Activated T-cell treated with anti-CD3 and anti-CD28 coated beads, Interleukin-2, amount 50 U/mL, for 72 hours (primary cell): ENCODE measurements around the gene BTBD9. TPM values are rescaled to one million over a fixed set of nuclear protein-coding genes. Genes with fewer than 3 reads are reported as not detected.

ENCODE experiments used
- ATAC-seq, 2 donors: fragments of 150-1000 bp; cut with Tn5 transposase; replicated peaks in 1 of 2; 2 replicates each; pipeline ENCODE4 v1.10.0; 2021; ENCODE audit warnings: moderate library complexity in 2 of 2, mild to moderate bottlenecking in 1 of 2
- DNase-seq, 2 donors: peaks; one replicate each; pipeline ENCODE4 v3.0.0; 2021 to 2022; ENCODE audit warnings: mixed read lengths in 1 of 2
- H3K27ac Mint-ChIP-seq: one replicate; pipeline ENCODE4 v1.8.0; 2022; ENCODE audit warnings: mild to moderate bottlenecking, moderate library complexity, mixed read lengths
- H3K27me3 Mint-ChIP-seq: one replicate; pipeline ENCODE4 v1.8.0; 2022; ENCODE audit warnings: low read depth, mixed read lengths
- H3K36me3 Mint-ChIP-seq, 2 donors: one replicate each; pipeline ENCODE4 v1.8.0; 2022; ENCODE audit warnings: mixed read lengths in 2 of 2, mild to moderate bottlenecking in 1 of 2; ENCODE audit not compliant: insufficient read depth in 2 of 2
- H3K4me1 Mint-ChIP-seq: one replicate; pipeline ENCODE4 v1.8.0; 2022; ENCODE audit warnings: low read depth, mixed read lengths
- H3K4me3 Mint-ChIP-seq, 2 donors: one replicate each; pipeline ENCODE4 v1.8.0; 2022; ENCODE audit warnings: mild to moderate bottlenecking in 2 of 2, mixed read lengths in 2 of 2, moderate library complexity in 2 of 2
- H3K9me3 Mint-ChIP-seq, 2 donors: one replicate each; pipeline ENCODE4 v1.8.0; 2022; ENCODE audit warnings: mixed read lengths in 2 of 2
- total RNA-seq, 2 donors: library from RNA; stranded (reverse); gene quantifications; one replicate each; pipeline ENCODE4 v1.2.3, GENCODE V29; 2022

BTBD9 gene
- total RNA-seq, 2 donors from 2014 or later, result 19.8 to 24.9 TPM

GRCh38 chr6:38187325-38187724 is 452.4 kb downstream of the BTBD9 start:
- Mint-ChIP-seq H3K27me3 (no peaks in the 10 kb centered on the region), H3K9me3 (no peaks in the 10 kb centered on the region), H3K27ac (no peak overlapping the region), H3K4me1 (no peaks in the 10 kb centered on the region), H3K4me3 (no peak overlapping the region), H3K36me3 (no peaks in the 10 kb centered on the region)
- DNase-seq (no peak), ATAC-seq (no peak)

- H3K27me3 Mint-ChIP-seq, result no peaks in the 10 kb centered on the region
- DNase-seq (no peak), ATAC-seq (no peak)
- H3K4me3 Mint-ChIP-seq, result no peak overlapping the region
- no peaks in the 10 kb centered on the region for H3K4me1 Mint-ChIP-seq
- H3K27ac Mint-ChIP-seq, result no peak overlapping the region
- no peaks in the 10 kb centered on the region for H3K9me3 Mint-ChIP-seq
- H3K36me3 Mint-ChIP-seq, result no peaks in the 10 kb centered on the region
Measured at GRCh38 chr6:38185752-38186151, 454.0 kb downstream of the BTBD9 start.

GRCh38 chr6:38185244-38185643 is 454.5 kb downstream of the BTBD9 start:
- ATAC-seq (no peak), DNase-seq (no peak)
- Mint-ChIP-seq H3K27me3 (no peaks in the 10 kb centered on the region), H3K4me1 (no peaks in the 10 kb centered on the region), H3K4me3 (no peak overlapping the region), H3K9me3 (no peaks in the 10 kb centered on the region), H3K27ac (no peak overlapping the region), H3K36me3 (no peaks in the 10 kb centered on the region)

DNA sequence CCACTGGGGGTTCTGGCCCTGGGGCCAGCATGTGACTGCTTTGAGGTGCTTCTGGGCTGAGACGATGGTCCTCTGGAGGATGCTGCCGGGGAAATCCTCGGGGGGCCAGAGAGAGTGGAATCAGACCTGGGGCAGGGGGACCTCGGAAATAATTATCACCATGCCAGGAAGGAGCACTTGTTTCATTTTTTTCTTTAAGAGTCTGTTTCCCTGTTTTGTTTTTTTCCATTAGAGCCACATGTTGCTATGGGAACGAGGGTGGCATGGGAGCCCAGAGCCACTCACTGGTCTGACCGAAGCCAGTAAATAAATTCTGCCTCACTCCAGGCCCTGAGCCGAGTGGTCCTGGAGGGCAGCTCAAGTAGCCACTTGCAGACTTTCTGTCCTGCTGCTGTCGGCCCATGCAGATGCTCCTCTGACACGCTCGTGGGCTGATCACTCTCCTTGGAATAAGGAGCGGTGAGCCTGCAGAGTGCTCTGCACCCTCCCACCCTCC is 455.1 kb downstream of the BTBD9 start:
- no peaks in the 10 kb centered on the region for H3K36me3 Mint-ChIP-seq
- H3K27ac Mint-ChIP-seq, result no peak overlapping the region
- DNase-seq (no peak), ATAC-seq (no peak)
- H3K4me1 Mint-ChIP-seq, result no peaks in the 10 kb centered on the region
- no peaks in the 10 kb centered on the region for H3K27me3 Mint-ChIP-seq
- H3K4me3 Mint-ChIP-seq, result no peak overlapping the region
- no peaks in the 10 kb centered on the region for H3K9me3 Mint-ChIP-seq

DNA sequence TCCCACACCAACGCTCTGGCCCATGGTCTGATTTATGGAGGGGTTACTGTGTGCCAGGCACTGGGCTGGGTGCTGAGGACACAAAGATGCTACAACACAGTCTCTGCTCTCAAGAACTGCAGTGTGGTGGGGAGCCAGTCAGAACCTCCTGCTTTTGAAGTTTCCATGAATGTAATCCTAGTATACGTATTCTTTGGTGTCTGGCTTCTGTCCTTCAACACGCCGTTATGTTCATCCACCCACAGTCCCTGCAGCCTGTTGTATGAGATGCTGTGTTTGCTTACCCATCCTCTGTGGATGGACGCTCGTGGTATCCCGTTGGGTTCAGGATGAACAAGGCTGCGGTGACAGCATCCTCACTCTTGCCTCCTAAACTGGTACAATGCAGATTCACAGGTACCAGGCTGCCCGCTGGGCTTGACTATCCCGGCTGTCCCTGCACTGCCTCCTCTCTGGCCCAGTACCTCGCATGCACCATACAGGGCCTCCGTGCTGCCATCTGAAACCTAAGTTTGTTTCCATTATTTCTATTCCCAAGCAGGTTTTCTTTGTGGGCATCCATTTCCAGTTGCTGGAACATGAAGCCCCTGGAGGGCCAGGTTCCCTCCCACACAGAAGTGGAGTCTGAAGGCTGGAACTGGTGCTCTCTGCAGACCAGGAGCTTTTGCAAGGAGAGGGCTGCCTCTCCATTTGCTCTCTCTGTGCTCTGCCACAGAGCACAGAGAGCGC is 455.7 kb downstream of the BTBD9 start:
- Mint-ChIP-seq H3K27ac (no peak overlapping the region), H3K4me3 (no peak overlapping the region), H3K36me3 (no peaks in the 10 kb centered on the region), H3K27me3 (no peaks in the 10 kb centered on the region), H3K4me1 (no peaks in the 10 kb centered on the region), H3K9me3 (no peaks in the 10 kb centered on the region)
- DNase-seq, result no peak
- ATAC-seq, result no peak

- ATAC-seq, result no peak
- H3K27me3 Mint-ChIP-seq, result no peaks in the 10 kb centered on the region
- no peaks in the 10 kb centered on the region for H3K4me1 Mint-ChIP-seq
- no peak overlapping the region for H3K27ac Mint-ChIP-seq
- no peaks in the 10 kb centered on the region for H3K36me3 Mint-ChIP-seq
- DNase-seq, result no peak
- H3K4me3 Mint-ChIP-seq, result no peak overlapping the region
- no peaks in the 10 kb centered on the region for H3K9me3 Mint-ChIP-seq
Measured at GRCh38 chr6:38182426-38182825, 457.3 kb downstream of the BTBD9 start.

- Mint-ChIP-seq H3K4me1 (no peaks in the 10 kb centered on the region), H3K4me3 (no peak overlapping the region), H3K9me3 (no peaks in the 10 kb centered on the region), H3K27me3 (no peaks in the 10 kb centered on the region), H3K27ac (no peak overlapping the region), H3K36me3 (no peaks in the 10 kb centered on the region)
- DNase-seq (no peak), ATAC-seq (no peak)
Measured at GRCh38 chr6:38180586-38180985, 459.1 kb downstream of the BTBD9 start.

GRCh38 chr6:38179794-38180430 is 459.8 kb downstream of the BTBD9 start:
- Mint-ChIP-seq H3K27me3 (no peaks in the 10 kb centered on the region), H3K4me3 (no peak overlapping the region), H3K4me1 (no peaks in the 10 kb centered on the region), H3K9me3 (no peaks in the 10 kb centered on the region), H3K36me3 (no peaks in the 10 kb centered on the region), H3K27ac (no peak overlapping the region)
- DNase-seq (no peak), ATAC-seq (no peak)

GRCh38 chr6:38179300-38179699 is 460.4 kb downstream of the BTBD9 start:
- Mint-ChIP-seq H3K27ac (no peak overlapping the region), H3K36me3 (no peaks in the 10 kb centered on the region), H3K4me1 (no peaks in the 10 kb centered on the region), H3K4me3 (no peak overlapping the region), H3K27me3 (no peaks in the 10 kb centered on the region), H3K9me3 (no peaks in the 10 kb centered on the region)
- no peak for DNase-seq
- ATAC-seq, result no peak

GRCh38 chr6:38178584-38178886 is 461.2 kb downstream of the BTBD9 start:
- no peak for DNase-seq
- ATAC-seq, result no peak
- Mint-ChIP-seq H3K27ac (no peak overlapping the region), H3K9me3 (no peaks in the 10 kb centered on the region), H3K36me3 (no peaks in the 10 kb centered on the region), H3K4me1 (no peaks in the 10 kb centered on the region), H3K4me3 (no peak overlapping the region), H3K27me3 (no peaks in the 10 kb centered on the region)

DNA sequence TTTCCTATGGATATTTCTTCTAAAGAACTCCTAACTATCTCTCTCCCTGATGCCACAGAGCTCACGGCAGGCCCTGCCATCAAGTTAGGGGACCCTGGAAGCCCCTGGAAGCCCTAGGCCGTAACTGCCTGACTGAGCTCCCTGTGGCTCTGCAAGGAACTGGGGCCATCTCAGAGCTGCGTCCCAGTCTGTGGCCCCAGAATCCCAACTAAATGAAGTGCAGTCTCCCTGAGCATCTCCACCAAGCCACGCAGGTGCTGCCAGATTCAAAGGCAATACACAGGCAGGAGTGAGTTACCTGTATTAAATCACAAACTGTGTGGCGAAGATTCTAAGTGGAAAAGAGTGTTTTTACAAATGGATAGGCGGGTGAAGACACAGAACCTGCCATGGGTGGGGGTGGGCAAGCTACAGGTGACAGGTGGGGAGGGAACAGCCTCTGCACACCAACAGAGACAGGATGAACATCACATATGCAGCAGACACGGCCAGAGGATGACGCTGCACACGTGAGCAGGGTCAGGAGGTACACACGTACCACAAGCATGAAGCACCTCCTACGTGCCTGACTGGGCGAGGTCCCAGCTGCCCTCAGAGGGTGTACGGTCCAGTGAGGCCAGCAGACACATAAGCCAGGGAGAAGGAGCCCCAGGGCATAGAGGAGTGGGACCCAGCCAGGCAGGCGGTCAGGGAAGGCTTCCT is 461.7 kb downstream of the BTBD9 start:
- no peak overlapping the region for H3K4me3 Mint-ChIP-seq
- H3K4me1 Mint-ChIP-seq, result no peaks in the 10 kb centered on the region
- H3K9me3 Mint-ChIP-seq, result no peaks in the 10 kb centered on the region
- ATAC-seq (no peak), DNase-seq (no peak)
- H3K27me3 Mint-ChIP-seq, result no peaks in the 10 kb centered on the region
- H3K27ac Mint-ChIP-seq, result no peak overlapping the region
- no peaks in the 10 kb centered on the region for H3K36me3 Mint-ChIP-seq

- no peaks in the 10 kb centered on the region for H3K27me3 Mint-ChIP-seq
- no peaks in the 10 kb centered on the region for H3K4me1 Mint-ChIP-seq
- H3K36me3 Mint-ChIP-seq, result no peaks in the 10 kb centered on the region
- no peaks in the 10 kb centered on the region for H3K9me3 Mint-ChIP-seq
- no peak overlapping the region for H3K27ac Mint-ChIP-seq
- DNase-seq (no peak), ATAC-seq (no peak)
- H3K4me3 Mint-ChIP-seq, result no peak overlapping the region
Measured at GRCh38 chr6:38176797-38177751, 462.7 kb downstream of the BTBD9 start.

- Mint-ChIP-seq H3K27ac (no peak overlapping the region), H3K27me3 (no peaks in the 10 kb centered on the region), H3K9me3 (no peaks in the 10 kb centered on the region), H3K4me3 (no peak overlapping the region), H3K4me1 (no peaks in the 10 kb centered on the region), H3K36me3 (no peaks in the 10 kb centered on the region)
- DNase-seq (no peak), ATAC-seq (no peak)
Measured at GRCh38 chr6:38175786-38176185, 463.9 kb downstream of the BTBD9 start.
